Ovary (tissue), 3 donors: ENCODE measurements around the gene ZNF45.

Experiments
- POLR2A ChIP-seq: fragments of 450-650 bp; IDR thresholded peaks from one replicate; pipeline ENCODE4 v1.6.1; 2017; ENCODE audit warnings: antibody characterized with exemption, mild to moderate bottlenecking, moderate library complexity
- TF ChIP-seq, protein P1 (sequence below), 3 donors: fragments of 450-650 bp in 2 of 3; fragments of 200-600 bp in 1 of 3; IDR thresholded peaks; one replicate each; pipeline versions ENCODE4 v1.5.1 to v1.8.0; 2016 to 2022; ENCODE audit warnings: antibody characterized with exemption in 3 of 3, mild to moderate bottlenecking in 1 of 3
- donor health status: DM: no; HTN: no; CAD: no.

GRCh38 chr19:43983912-43984686 is 49.0 kb upstream of the ZNF45 start, which contains the start of gene ZNF155:
- TF ChIP-seq, protein P1, sequence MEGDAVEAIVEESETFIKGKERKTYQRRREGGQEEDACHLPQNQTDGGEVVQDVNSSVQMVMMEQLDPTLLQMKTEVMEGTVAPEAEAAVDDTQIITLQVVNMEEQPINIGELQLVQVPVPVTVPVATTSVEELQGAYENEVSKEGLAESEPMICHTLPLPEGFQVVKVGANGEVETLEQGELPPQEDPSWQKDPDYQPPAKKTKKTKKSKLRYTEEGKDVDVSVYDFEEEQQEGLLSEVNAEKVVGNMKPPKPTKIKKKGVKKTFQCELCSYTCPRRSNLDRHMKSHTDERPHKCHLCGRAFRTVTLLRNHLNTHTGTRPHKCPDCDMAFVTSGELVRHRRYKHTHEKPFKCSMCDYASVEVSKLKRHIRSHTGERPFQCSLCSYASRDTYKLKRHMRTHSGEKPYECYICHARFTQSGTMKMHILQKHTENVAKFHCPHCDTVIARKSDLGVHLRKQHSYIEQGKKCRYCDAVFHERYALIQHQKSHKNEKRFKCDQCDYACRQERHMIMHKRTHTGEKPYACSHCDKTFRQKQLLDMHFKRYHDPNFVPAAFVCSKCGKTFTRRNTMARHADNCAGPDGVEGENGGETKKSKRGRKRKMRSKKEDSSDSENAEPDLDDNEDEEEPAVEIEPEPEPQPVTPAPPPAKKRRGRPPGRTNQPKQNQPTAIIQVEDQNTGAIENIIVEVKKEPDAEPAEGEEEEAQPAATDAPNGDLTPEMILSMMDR (IDR thresholded peaks at IDR 0.05): no peak
- TF ChIP-seq POLR2A: peak; percentile 24
